ENCODE measurements around the gene PLCL1. TPM values are rescaled to one million over a fixed set of nuclear protein-coding genes. Genes with fewer than 3 reads are reported as not detected.
A peak's percentile ranks its signal among the peaks of the same experiment; 100 is the strongest.

The PLCL1 gene
- total RNA-seq, 1 experiment from 2014 or later, result 0.07 TPM

GRCh38 chr2:197786010-197786877 is 18.1 kb upstream of the PLCL1 start (continued):
- TF ChIP-seq, protein P1, sequence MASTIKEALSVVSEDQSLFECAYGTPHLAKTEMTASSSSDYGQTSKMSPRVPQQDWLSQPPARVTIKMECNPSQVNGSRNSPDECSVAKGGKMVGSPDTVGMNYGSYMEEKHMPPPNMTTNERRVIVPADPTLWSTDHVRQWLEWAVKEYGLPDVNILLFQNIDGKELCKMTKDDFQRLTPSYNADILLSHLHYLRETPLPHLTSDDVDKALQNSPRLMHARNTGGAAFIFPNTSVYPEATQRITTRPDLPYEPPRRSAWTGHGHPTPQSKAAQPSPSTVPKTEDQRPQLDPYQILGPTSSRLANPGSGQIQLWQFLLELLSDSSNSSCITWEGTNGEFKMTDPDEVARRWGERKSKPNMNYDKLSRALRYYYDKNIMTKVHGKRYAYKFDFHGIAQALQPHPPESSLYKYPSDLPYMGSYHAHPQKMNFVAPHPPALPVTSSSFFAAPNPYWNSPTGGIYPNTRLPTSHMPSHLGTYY (CRISPR knock-in tag; IDR thresholded peaks at IDR 0.05), result peak; percentile 50; the same call in 1 of the 2 replicates
- peak; percentile 93 for TF ChIP-seq CTCF (IDR thresholded peaks at IDR 0.05)
- no peak for TF ChIP-seq ZNF671 (CRISPR knock-in tag; IDR thresholded peaks at IDR 0.05)
- TF ChIP-seq FOXJ3 (CRISPR knock-in tag; IDR thresholded peaks at IDR 0.05; ENCODE audit: borderline replicate concordance), result no peak
- 0 out of 2 replicates have a peak, but pooled peaks have one; percentile 16 for TF ChIP-seq ZNF416 (CRISPR knock-in tag; IDR thresholded peaks at IDR 0.05)
- no peak for TF ChIP-seq NFYB (CRISPR knock-in tag; conservative IDR thresholded peaks at IDR 0.05; ENCODE audit: low read depth)
- TF ChIP-seq, protein P2, sequence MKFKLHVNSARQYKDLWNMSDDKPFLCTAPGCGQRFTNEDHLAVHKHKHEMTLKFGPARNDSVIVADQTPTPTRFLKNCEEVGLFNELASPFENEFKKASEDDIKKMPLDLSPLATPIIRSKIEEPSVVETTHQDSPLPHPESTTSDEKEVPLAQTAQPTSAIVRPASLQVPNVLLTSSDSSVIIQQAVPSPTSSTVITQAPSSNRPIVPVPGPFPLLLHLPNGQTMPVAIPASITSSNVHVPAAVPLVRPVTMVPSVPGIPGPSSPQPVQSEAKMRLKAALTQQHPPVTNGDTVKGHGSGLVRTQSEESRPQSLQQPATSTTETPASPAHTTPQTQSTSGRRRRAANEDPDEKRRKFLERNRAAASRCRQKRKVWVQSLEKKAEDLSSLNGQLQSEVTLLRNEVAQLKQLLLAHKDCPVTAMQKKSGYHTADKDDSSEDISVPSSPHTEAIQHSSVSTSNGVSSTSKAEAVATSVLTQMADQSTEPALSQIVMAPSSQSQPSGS (CRISPR knock-in tag; IDR thresholded peaks at IDR 0.05; ENCODE audit: borderline replicate concordance, low read depth), result no peak
- no peak for TF ChIP-seq ZNF263 (CRISPR knock-in tag; IDR thresholded peaks at IDR 0.05; ENCODE audit: low read depth)
- TF ChIP-seq FOXP4 (CRISPR knock-in tag; IDR thresholded peaks at IDR 0.05), result 0 out of 2 replicates have a peak, but pooled peaks have one; percentile 37
- no peak for TF ChIP-seq FOXK1 (CRISPR knock-in tag; IDR thresholded peaks at IDR 0.05)
- no peak for TF ChIP-seq IRF1 (CRISPR knock-in tag; IDR thresholded peaks at IDR 0.05)
- no peak for TF ChIP-seq GABPB1 (CRISPR knock-in tag; IDR thresholded peaks at IDR 0.05)
- peak; percentile 96 for TF ChIP-seq HMGXB4 (CRISPR knock-in tag; IDR thresholded peaks at IDR 0.05)
- no peak for TF ChIP-seq TCF7 (CRISPR knock-in tag; IDR thresholded peaks at IDR 0.05; ENCODE audit: low read depth)
- peak; percentile 59; the same call in 1 of the 2 replicates for TF ChIP-seq ESRRA (CRISPR knock-in tag; IDR thresholded peaks at IDR 0.05; ENCODE audit: borderline replicate concordance)
- peak; percentile 66; the same call in 1 of the 2 replicates for TF ChIP-seq ZNF423 (CRISPR knock-in tag; IDR thresholded peaks at IDR 0.05)
- peak; percentile 86; the same call in 1 of the 2 replicates for TF ChIP-seq ZNF138 (CRISPR knock-in tag; conservative IDR thresholded peaks at IDR 0.05)
- no peak; the same call in 1 of the 2 replicates for TF ChIP-seq SP1 (CRISPR knock-in tag; conservative IDR thresholded peaks at IDR 0.05)
- TF ChIP-seq AFF4 (CRISPR knock-in tag; IDR thresholded peaks at IDR 0.05; ENCODE audit: borderline replicate concordance), result no peak; the same call in 1 of the 2 replicates
- TF ChIP-seq ZNF317 (CRISPR knock-in tag; IDR thresholded peaks at IDR 0.05; ENCODE audit: borderline replicate concordance, low read depth), result no peak
- no peak for TF ChIP-seq AR (CRISPR knock-in tag; IDR thresholded peaks at IDR 0.05)

Measured in WTC11 (cell line).